Heart left ventricle (tissue), 13 donors: ENCODE results near the gene AFAP1L2.

Source experiments
- POLR2A ChIP-seq, 2 donors: fragments of 450-650 bp; IDR thresholded peaks; one replicate each; pipeline ENCODE4 v1.6.1; 2017; ENCODE audit warnings: antibody characterized with exemption in 2 of 2, mild to moderate bottlenecking in 2 of 2, moderate library complexity in 2 of 2
- TF ChIP-seq, protein P1 (sequence below), 12 donors: fragments of 200-600 bp; sonication (generic) in 4 of 12; IDR thresholded peaks; one replicate each; pipeline versions ENCODE4 v1.5.0 to v1.8.0; 2018 to 2022; ENCODE audit warnings: antibody characterized with exemption in 12 of 12, mild to moderate bottlenecking in 5 of 12
- donor health status: ischemic (EF 13 %, LVEDD 7.1; RV severe dilation, severe dysfunction).
- donor health status: DM: no; HTN: yes; CAD: no.
- donor health status: DM: no; HTN: no; CAD: no.
- donor health status: ischemic (EF 25% LVEDD 6.9; RV normal size, moderate dysfunction).
- donor health status: ischemic (EF 25% LVEDD 5.7; RV mildly dilated, moderate dysfunction).
- donor health status: ischemic (EF 35%, LVEDD 5.7; RV mildly dilated, moderate dysfunction).
- donor health status: nonischemic (EF 11% LVEDD 7.7; RV severe dilation, severe dysfunction).
- donor health status: DM: yes; HTN: yes; CAD: no.
- donor health status: PGD.
- donor health status: ischemic (EF 29% LVEDD 5.4; RV normal size, mild dysfunction).
- donor health status: nonischemic (EF 23%, LVEDD 6.1; RV moderate dilation, normal function).

DNA sequence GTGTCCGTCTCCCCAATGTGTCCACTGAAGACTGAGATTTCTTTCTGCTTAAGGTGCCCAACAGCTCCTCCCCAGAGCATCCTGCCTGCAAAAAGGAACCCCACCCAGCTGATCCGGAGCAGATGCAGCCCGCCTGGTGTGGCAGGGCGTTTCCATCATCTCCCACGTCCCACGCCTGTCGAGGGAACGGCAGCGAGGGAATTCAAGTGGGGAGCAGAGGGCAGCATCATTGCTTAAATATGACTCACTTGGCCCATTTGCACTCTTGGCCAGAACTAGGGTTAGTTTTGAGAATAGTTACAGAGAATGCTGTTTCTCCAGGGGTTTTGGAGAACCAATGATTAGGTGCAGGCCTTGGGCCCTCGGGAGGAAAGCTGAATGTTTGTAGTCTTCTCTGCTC is 144.5 kb downstream of the AFAP1L2 start:
- TF ChIP-seq POLR2A (IDR thresholded peaks at IDR 0.05): no peak
- TF ChIP-seq, protein P1, sequence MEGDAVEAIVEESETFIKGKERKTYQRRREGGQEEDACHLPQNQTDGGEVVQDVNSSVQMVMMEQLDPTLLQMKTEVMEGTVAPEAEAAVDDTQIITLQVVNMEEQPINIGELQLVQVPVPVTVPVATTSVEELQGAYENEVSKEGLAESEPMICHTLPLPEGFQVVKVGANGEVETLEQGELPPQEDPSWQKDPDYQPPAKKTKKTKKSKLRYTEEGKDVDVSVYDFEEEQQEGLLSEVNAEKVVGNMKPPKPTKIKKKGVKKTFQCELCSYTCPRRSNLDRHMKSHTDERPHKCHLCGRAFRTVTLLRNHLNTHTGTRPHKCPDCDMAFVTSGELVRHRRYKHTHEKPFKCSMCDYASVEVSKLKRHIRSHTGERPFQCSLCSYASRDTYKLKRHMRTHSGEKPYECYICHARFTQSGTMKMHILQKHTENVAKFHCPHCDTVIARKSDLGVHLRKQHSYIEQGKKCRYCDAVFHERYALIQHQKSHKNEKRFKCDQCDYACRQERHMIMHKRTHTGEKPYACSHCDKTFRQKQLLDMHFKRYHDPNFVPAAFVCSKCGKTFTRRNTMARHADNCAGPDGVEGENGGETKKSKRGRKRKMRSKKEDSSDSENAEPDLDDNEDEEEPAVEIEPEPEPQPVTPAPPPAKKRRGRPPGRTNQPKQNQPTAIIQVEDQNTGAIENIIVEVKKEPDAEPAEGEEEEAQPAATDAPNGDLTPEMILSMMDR (IDR thresholded peaks at IDR 0.05): no peak
